Upper lobe of left lung (tissue), 4 donors: ENCODE data around the gene LSM8.

ENCODE experiments used
- POLR2A ChIP-seq, 4 donors: fragments of 450-650 bp; IDR thresholded peaks; one replicate each; pipeline ENCODE4 v1.5.1; 2016 to 2017; ENCODE audit warnings: antibody characterized with exemption in 4 of 4, mild to moderate bottlenecking in 2 of 4
- TF ChIP-seq, protein P1 (sequence below), 6 experiments: fragments of 450-650 bp in 4 of 6; fragments of 200-600 bp in 2 of 6; sonication (generic) in 2 of 6; IDR thresholded peaks; one replicate each; pipeline ENCODE4 v1.5.1; 2016 to 2019; ENCODE audit warnings: antibody characterized with exemption in 6 of 6

DNA sequence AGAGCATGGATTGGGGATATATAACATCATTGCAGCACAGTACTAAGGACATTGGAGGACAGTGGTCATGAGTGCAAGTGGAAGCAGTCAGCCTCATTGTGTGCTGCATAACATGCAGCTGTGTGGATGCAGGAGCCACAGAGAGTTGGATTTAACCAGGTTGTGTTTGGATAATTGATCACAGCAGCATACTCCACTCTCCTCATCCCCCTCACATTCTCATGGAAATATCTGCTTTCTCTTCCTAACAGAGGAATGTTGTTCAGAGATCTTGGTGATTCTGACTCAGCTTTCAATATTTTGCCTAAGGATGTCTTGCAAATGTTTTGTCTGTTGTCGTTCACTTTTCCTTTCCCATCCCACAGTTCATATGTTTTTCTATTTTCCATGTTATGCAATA is 31.8 kb upstream of the LSM8 start:
- TF ChIP-seq POLR2A (IDR thresholded peaks at IDR 0.05): no peak
- TF ChIP-seq, protein P1, sequence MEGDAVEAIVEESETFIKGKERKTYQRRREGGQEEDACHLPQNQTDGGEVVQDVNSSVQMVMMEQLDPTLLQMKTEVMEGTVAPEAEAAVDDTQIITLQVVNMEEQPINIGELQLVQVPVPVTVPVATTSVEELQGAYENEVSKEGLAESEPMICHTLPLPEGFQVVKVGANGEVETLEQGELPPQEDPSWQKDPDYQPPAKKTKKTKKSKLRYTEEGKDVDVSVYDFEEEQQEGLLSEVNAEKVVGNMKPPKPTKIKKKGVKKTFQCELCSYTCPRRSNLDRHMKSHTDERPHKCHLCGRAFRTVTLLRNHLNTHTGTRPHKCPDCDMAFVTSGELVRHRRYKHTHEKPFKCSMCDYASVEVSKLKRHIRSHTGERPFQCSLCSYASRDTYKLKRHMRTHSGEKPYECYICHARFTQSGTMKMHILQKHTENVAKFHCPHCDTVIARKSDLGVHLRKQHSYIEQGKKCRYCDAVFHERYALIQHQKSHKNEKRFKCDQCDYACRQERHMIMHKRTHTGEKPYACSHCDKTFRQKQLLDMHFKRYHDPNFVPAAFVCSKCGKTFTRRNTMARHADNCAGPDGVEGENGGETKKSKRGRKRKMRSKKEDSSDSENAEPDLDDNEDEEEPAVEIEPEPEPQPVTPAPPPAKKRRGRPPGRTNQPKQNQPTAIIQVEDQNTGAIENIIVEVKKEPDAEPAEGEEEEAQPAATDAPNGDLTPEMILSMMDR (IDR thresholded peaks at IDR 0.05): no peak
